Sigmoid colon (tissue), 4 donors: ENCODE data around the gene SMARCAD1.

Source experiments
- EP300 ChIP-seq, 4 donors: sonication (generic); formaldehyde crosslinking; IDR thresholded peaks; one replicate each; pipeline ENCODE4 v1.6.1; 2017; ENCODE audit warnings: antibody characterized with exemption in 4 of 4
- POLR2A ChIP-seq, 2 donors: fragments of 450-650 bp; IDR thresholded peaks; one replicate each; pipeline ENCODE4 v1.6.1; 2016; ENCODE audit warnings: antibody characterized with exemption in 2 of 2, mild to moderate bottlenecking in 2 of 2, moderate library complexity in 2 of 2

DNA sequence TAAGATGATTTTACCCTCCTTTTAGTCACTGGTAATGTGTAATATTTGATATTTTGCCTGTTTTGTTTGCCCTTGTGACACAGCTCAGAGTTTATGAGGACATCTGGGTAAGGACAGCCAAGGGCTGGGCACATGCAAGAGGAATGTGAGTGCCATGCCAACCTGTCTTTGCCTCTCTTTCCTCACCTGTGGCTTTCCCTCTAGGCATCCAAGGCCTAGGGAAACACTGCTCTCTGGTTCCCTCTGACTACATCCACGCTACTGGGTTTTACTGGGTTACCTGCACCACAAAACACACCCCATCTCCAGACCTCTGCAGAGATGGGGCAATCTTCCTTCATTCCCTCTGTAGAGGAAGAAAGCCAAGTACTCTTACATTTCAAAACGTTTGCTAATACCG, 127.3 kb downstream of the SMARCAD1 start:
- TF ChIP-seq POLR2A (IDR thresholded peaks at IDR 0.05), result no peak
- TF ChIP-seq EP300 (IDR thresholded peaks at IDR 0.05), result no peak
